Measurements from ENCODE around the gene CERS5.
A peak's percentile ranks its signal among the peaks of the same experiment; 100 is the strongest.
"Not testable (repeated sequence)": the region's sequence is repeated elsewhere in the genome, so short reads cannot be mapped to it uniquely, and the experiment has no call there.

CERS5 gene

DNA sequence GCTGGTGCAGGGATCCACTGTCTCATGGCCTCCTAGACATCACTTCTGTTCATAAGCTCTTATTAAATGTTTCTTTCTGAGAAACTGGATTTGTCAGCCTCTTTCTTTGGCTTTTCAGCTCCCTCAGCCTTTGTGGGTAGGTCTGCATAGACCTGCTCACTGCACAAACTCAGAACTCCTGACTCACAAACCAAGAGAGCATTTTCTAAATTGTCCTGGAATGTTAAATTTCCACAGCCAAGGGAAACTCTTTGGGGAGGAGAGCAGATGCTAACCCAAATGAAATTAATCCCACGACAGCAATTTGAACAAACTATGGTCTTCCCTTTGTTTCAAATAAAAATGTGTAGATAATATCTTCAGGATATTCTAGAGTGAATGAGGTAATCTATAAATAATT lies 19.5 kb upstream of the CERS5 start:
- no peak for DNase-seq

- no peak for DNase-seq
Observed at GRCh38 chr12:50185970-50186663, 18.9 kb upstream of the CERS5 start.

DNA sequence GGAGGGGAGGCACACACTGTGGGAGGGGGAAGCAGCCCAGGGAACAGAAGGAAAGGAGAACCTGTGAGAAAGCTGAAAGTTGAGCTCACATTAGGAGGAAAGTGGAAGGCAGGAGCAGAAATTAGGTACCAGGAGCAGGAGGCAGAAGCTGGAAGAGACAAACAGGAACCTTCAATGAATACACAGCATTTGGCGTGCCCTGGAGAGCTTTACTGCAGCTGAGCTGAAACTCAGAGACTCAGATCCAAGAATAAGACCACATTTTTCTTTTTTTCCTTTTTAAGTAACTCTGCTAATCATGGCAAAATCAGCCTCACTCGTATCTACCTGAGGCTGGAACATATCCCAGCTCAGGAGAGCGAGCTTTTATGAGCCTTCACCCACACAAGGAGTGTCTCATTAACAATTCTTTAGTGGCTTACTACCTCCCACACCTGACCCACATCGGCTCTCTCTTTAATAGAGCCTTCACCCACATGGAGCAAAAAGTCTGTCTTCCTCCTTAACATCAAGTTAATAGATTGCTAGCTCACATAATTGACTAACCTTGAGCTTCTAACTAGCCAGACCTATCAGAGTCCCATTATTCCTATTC lies 18.2 kb upstream of the CERS5 start:
- no peak for DNase-seq

- DNase-seq = peak in 1 of 2 experiments; percentile 46
Observed at GRCh38 chr12:50184261-50184660, 17.1 kb upstream of the CERS5 start.

DNA sequence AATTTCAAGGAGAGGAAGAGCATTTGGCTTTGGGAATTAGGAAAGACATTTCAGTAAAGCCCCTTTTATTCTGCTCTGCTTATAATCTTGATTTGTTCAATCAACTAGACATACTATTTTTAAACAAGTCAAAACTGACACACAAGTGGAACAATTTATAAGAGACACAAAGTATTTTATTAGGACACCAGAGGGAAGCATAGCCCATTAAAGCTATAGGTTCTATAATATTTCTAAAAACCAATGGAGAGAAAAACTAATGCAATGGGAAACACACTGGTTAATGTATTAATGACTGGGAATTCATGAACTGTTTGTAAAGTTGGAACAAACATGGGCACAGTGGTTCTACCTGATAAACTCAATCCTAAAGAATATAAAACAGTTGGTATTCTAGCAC lies 15.3 kb upstream of the CERS5 start:
- no peak for DNase-seq

DNA sequence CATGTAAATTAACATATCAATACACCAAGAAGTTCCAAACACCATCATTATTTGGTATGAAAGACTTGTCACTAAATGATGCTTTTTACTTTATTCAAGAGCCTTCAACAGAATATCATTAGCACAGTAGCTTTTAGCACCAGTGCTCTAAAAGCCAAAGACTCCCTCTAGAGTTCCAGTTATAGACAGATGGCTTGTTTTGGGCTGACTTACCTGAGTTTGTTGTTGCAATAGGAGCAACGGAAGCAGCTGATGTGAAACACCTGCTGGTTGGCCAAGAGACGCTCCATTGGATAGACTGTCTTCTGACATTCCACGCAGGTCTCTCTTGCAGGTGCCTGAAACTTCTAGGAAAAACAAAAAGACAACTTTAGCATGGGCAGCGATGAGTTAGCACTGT lies 14.5 kb upstream of the CERS5 start:
- no peak for DNase-seq

GRCh38 chr12:50175716-50176026 lies 8.5 kb upstream of the CERS5 start:
- DNase-seq = no peak

DNA sequence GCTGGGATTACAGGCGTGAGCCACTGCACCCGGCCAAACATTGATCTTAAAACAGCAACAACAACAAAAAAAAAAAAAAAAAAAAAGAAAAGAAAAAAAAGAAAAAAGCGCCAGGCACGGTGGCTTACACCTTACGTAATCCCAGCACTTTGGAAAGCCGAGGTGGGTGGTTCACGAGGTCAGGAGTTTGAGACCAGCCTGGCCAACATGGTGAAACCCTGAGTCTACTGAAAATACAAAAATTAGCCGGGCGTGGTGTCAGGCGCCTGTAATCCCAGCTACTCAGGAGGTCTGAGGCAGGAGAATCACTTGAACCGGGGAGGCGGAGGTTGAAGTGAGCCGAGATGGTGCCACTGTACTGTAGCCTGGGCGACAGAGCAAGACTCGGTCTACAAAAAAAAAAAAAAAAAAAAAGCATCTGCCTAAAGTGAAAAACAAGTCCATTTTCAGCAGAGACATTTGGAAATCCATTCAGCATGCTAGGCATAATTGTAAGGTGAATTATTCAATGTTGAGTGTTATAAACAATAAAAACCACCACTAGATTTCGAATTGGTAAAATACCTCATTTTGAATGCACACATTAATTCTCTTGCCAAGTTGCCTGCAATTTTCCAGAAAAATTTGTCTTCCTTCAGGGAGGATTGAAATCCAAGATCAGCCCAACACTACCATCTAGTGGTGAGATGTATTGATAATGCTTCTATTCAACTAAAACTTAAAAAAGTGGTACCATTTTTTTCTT lies 8.0 kb upstream of the CERS5 start:
- peak; percentile 21 to 78 for DNase-seq

DNA sequence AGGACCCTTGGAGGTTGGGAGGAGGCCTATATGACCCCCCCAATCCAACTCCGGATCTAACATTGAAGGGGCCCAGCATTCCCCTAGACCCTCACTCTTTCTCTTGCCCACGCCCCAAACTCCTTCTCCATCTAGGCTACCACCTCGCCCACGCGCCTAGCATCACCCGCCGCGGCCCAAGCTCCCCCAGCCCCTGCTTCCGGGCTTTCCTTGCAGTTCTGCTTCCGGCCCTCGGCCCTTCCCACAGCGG lies 445 bp downstream of the CERS5 start:
- no peak for DNase-seq

- no peak for DNase-seq
Observed at GRCh38 chr12:50164963-50165362, 2.2 kb downstream of the CERS5 start.

- DNase-seq = no peak
Observed at GRCh38 chr12:50162230-50162629, 4.9 kb downstream of the CERS5 start.

GRCh38 chr12:50160643-50161042 lies 6.5 kb downstream of the CERS5 start:
- no peak for DNase-seq

DNA sequence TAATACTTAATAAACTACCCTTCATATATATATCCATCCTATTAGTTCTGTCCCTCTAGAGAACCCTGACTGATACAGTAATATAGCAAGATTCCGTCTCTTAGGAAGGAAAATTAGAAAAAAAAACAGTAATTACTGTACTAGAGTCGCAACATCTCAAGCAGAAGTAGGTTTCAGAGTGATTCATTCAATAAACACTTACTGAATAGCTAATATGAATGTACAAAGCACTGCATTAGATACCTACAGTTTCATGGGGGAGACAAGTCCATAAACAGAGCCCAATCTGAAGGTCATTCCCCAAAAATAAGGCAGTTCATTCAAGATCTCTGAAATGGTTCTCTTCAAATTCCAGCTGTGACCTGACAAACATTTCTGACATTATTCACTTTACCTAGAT lies 9.9 kb downstream of the CERS5 start:
- no peak for DNase-seq

GRCh38 chr12:50156641-50157040 lies 10.5 kb downstream of the CERS5 start:
- no peak for DNase-seq

GRCh38 chr12:50154947-50155346 lies 12.2 kb downstream of the CERS5 start:
- DNase-seq = not testable (repeated sequence)

DNA sequence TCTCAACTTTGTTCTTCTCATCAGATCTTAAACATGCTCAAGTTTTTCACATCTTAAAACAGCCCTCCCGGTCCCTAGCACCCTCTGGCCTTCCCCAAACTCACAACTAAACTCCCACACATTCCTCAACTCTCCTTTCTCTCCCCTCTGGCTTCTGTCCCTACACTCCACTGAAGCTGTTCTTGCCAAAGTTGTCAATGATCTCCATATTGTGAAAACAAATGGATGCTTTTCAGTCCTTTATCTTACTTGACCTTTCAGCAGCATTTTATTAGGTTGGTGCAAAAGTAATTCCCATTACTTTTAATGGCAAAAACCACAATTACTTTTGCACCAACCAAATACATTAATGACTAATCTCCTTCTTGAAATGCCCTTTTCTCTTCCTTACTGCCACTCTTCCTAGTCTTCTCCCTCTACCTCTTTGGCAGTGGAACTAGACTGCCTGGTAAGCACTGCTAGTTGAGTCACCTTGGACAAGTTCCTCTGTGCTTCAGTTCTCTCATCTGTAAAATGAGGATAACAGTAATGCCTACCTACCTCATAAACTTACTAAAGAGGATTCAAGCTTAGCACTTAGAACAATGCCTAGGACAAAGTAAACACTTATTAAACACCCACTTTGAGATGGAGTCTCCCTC lies 16.0 kb downstream of the CERS5 start:
- no peak for DNase-seq

DNA sequence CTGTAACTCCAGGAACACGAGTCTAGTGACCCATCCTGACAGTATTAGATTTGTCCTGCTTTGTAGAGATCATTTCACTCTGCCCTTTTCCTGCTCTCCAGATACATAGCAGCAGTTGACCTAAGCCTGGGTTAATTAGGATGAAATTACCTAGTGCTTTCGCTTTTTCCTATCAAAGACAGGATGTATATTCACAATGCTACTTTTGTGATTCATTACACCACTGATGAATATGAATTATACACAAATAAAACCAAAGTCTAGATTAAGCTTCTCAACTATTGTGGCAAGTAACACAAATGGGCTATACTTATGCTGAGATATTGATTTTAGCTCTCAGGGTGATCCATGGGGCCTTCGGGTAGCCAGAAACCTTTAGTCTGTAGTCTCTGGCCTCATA lies 17.9 kb downstream of the CERS5 start:
- no peak for DNase-seq

DNA sequence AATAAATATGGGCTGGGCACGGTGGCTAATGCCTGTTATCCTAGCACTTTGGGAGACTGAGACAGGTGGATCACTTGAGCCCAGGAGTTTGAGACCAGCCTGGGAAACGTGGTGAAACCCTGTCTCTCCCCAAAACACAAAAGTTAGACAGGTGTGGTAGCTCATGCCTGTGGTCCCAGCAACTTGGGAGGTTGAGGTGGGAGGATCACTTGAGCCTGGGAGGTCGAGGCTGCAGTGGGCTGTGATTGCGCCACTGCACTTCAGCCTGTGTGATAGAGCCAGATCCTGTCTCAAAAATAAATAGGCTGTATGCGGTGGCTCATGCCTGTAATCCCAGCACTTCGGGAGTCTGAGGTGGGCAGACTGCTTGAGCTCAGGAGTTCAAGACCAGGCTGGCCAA lies 19.2 kb downstream of the CERS5 start:
- DNase-seq = not testable (repeated sequence)

GRCh38 chr12:50147281-50147680 lies 19.9 kb downstream of the CERS5 start:
- DNase-seq = no peak

DNA sequence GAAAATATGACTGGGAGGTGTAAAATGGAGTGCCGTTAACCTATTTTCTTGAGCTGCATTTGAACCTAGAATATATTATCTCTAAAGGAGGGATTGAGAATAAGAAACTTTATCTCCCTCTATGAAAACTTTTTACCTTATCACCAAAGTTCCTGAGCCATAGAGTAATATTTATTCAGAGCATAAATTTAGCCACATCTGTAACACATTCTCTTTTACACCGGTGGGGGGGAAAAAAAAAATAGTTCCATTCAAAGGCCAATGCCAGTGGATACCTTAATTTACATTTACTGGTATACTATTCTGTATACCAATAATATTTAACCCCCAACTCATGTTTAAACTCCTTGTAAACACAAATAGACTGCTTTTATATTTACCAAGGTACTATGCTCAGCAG lies 21.7 kb downstream of the CERS5 start:
- DNase-seq = no peak

DNA sequence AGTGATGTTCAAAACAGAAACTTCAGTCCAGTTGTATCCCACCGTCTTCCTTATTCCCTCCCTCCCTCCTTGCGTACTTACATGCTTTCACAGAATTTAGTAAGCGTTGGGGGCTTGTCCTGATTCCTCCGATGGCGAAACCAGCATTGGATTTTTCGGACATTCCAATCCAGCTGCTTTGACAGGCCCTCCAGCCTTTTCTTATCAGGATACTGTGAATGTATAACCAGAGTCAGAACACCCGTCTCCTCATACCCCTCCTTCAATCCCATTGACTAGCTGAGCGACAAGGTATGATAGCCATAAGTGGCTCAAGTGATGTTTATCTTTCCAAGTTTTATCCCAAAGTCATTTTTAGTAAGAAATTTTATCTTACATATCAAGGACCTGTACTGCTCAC lies 24.2 kb downstream of the CERS5 start:
- DNase-seq = no peak

DNA sequence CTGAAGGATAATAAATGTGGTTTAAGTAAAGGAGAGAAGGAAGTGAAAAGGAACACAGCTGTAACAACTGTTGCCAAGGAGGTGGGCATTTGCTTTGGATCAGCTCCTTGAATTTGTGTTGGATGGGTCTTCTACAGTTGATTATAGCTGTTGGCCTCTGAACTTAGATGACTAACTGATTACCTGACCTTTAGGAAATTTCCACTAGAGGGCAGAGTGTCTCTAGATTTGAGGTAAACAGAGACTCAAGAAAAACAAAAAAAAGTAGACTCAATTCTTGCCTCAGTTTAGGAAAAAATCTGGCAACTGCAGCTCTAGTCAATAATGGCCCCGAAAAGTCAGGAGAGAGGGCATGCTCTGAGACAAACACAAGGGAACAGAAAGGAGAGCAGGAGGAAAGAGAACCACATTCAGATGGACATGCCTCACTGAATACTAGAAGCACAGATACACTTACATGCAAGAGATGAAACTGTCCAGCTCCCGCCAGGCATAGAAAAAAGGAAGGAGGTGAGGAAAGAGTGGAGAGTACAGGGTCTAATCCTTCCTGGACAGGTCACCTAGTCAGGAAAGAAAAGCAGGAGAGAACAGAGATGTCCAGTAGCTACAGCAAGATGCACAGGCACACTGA lies 34.5 kb downstream of the CERS5 start:
- peak; percentile 41 to 51 for DNase-seq

GRCh38 chr12:50129290-50129689 lies 37.9 kb downstream of the CERS5 start:
- no peak for DNase-seq

DNA sequence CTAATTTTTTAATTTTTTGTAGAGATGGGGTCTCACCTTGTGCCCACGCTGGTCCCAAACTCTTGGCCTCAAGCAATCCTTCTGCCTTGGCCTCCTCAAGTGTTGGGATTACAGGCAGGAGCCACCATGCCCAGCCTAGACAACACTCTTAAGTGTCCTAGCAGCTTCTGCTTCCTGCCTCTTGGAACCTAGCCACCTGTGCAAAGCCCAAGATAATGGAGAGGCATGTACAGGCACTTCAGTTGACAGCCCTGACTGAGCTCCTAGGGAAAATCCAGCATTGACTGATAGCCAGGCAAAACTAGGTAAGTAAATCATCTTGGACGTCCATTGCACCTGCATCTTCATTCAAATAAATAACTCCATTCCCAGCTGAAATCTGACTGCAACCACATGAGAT lies 39.6 kb downstream of the CERS5 start:
- DNase-seq = no peak

All from NCI-H526 (cell line).